Muscle of back (tissue), 13 donors: ENCODE measurements around the gene OSGEP. TPM values are rescaled to one million over a fixed set of nuclear protein-coding genes. Genes with fewer than 3 reads are reported as not detected.

ENCODE experiments used
- DNase-seq, 3 donors: peaks; one replicate each; pipeline versions ENCODE4 v3.0.0 to v3.0.0-alpha.2; 2013
- long read RNA-seq, 9 donors: transcript quantifications; one replicate each; lab custom pipeline, GENCODE V29; 2026
- polyA plus RNA-seq, 10 donors: library from polyadenylated mRNA; unstranded; fragments of 120-200 nt; gene quantifications; one replicate each; pipeline ENCODE4 v1.2.1, GENCODE V29; 2013; ENCODE audit not compliant: insufficient read length in 10 of 10

The OSGEP gene
- polyA plus RNA-seq = 10 to 100 TPM; 24.8 to 50.0 (median 32.4) TPM
- long read RNA-seq, donor 1, partial matches to known transcripts = 0 of 4 reads
- long read RNA-seq, donor 1, other reads (novel, unspliced or antisense) = 0 of 4 reads
- long read RNA-seq, donor 2, partial matches to known transcripts = 0 of 5 reads
- long read RNA-seq, donor 2, other reads (novel, unspliced or antisense) = 0 of 5 reads
- long read RNA-seq, donor 3 = 0 reads
- long read RNA-seq, donor 4, partial matches to known transcripts = 0 of 3 reads
- long read RNA-seq, donor 4, other reads (novel, unspliced or antisense) = 0 of 3 reads
- long read RNA-seq, donor 5, transcript OSGEP-201 (11 exons, 2,002 nt) = major isoform, 8 of 9 reads
- long read RNA-seq, donor 5, partial matches to known transcripts = 0 of 9 reads
- long read RNA-seq, donor 5, other reads (novel, unspliced or antisense) = 0 of 9 reads
- long read RNA-seq, donor 6, transcript OSGEP-201 (11 exons, 2,002 nt) = major isoform, 8 of 14 reads
- long read RNA-seq, donor 6, partial matches to known transcripts = 5 of 14 reads
- long read RNA-seq, donor 6, other reads (novel, unspliced or antisense) = 0 of 14 reads
- long read RNA-seq, donor 7, transcript OSGEP-201 (11 exons, 2,002 nt) = major isoform, 8 of 14 reads
- long read RNA-seq, donor 7, partial matches to known transcripts = 0 of 14 reads
- long read RNA-seq, donor 7, other reads (novel, unspliced or antisense) = 0 of 14 reads
- long read RNA-seq, donor 8, partial matches to known transcripts = 0 of 5 reads
- long read RNA-seq, donor 8, other reads (novel, unspliced or antisense) = 0 of 5 reads
- long read RNA-seq, donor 9 = 0 reads

DNA sequence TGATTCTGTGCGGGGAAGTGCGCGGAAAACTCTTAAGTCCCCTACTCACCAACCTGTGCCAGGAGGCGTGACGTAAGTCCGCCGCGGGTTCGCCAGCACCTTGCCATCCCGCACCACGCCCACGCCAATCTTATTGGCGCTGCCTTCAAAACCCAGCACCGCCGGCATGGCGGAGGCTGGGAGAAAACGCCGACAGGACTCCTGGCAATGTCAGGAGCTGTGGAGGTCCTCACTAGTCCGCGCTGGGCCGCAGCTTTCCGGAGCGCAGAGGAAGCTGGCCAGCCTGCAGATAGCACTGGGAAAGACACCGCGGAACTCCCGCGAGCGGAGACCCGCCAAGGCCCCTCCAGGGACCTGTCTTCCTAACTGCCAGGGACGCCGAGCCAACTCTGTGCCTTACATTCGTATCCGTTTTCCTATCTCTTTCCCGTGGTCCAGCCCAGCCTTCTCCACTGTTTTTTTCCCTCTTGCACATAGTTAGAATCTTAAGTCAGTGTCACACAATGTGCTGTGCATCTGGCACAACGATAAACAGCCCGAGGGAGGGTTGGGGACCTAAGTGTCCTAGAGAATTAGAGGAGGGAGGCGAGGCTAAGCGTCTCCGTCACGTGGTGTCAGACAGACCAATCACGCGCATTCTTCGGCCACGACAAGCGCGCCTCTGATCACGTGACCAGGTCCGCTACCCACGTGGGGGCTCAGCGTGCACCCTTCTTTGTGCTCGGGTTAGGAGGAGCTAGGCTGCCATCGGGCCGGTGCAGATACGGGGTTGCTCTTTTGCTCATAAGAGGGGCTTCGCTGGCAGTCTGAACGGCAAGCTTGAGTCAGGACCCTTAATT is at the start of gene OSGEP, which contains the start of gene APEX1:
OSGEP (minus strand) TSS at position 297 of the 839 bp plus-strand sequence; CDS start at position 168, 129 bp downstream.
APEX1 (plus strand) TSS at position 711 of the 839 bp plus-strand sequence. CDS start 420 bp downstream, outside the sequence.
- peak; percentile 98 to 99 (median 99) for DNase-seq

DNA sequence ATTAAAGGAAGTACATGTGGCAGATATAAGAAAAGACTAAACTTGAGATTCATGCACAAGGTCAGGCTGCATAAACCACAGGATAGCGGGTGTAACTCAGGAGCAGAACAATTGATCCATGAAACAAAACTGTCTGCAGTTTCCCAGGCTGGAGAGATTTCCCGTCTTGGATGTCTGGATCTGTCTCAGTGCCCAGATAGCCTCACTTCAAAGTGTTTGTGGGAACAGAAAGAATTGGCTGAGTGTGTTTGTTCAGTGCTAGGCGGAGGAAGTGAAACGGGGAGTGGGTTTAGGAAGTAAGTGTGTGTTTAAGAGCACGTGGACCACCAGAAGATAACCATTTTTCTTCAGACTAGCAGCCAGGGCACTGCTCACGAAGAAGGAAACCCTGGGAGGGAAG is 49.3 kb upstream of the OSGEP start:
- peak in 1 of 3 donors; percentile 35 for DNase-seq

DNA sequence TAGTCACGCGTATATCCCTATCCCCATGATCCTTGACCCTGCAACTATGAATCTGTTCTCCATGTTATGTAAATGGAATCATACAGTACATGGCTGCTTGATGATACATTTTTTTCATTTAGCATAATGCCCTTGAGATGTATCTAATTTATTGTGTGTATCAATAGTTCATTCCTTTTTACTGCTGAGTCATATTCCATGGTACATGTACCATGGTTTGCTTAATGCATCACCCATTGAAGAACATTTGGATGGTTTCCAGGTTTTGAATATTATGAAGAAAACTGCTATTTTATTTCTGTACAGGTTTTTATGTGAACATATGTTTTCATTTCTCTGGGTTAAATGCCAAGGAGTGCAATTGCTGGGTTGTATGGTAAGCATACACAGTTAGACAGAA is 46.7 kb upstream of the OSGEP start:
- DNase-seq = no peak

DNA sequence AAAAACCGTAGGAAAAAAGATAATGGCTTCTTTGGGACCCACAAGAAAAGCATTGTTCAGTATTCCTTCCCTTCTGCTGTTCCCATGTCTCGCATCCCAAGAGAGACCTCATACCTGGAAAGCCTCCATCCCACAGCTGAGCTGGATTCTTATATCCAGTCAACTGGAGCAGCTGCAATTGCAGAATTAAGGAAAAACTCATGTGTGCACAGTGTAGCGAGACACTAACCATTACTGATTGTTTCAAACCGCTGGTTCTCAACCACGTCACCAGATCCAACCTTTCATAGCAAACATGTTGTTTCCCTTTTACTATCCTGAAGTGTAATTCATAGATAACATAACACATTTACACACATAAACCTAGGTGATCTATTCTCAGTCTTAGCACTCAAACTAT is 45.3 kb upstream of the OSGEP start:
- no peak for DNase-seq

DNA sequence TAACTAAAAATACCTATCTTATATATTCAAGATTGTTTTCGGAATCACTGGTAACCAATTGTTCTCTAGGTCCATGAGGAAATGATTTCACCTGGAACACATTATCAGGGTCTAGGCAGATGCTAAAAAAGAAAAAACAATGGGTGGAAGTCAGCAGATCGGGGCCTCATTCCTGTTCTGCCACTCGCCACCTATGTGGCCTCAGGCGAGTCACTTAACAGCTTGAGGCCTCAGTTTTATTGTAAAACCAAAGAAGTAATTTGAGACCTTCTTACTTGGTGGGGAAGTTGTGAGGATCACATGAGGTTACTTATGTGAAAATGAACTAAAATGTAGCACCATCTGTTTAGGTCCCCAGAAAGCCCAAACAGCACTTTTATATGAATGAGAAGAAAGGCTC is 44.5 kb upstream of the OSGEP start:
- no peak for DNase-seq

DNA sequence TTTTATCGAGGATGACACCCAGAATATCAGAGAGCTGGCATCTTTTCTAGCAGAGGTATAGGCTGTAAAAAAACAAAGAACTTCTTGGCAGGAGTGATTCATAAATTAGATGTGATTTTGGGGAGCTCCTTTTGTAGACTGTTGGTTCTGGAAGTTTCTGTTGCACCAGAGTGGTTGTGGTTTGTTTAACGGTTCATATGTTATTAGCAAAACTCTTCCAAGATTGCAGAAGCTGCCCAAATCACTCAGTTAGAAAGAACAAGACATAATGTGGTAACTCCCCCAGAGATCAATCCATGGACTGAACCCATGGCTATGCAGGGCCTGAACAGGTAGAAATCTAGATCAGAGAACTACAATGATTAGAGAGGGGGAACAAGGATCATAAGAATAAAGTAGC is 44.0 kb upstream of the OSGEP start:
- DNase-seq = no peak

DNA sequence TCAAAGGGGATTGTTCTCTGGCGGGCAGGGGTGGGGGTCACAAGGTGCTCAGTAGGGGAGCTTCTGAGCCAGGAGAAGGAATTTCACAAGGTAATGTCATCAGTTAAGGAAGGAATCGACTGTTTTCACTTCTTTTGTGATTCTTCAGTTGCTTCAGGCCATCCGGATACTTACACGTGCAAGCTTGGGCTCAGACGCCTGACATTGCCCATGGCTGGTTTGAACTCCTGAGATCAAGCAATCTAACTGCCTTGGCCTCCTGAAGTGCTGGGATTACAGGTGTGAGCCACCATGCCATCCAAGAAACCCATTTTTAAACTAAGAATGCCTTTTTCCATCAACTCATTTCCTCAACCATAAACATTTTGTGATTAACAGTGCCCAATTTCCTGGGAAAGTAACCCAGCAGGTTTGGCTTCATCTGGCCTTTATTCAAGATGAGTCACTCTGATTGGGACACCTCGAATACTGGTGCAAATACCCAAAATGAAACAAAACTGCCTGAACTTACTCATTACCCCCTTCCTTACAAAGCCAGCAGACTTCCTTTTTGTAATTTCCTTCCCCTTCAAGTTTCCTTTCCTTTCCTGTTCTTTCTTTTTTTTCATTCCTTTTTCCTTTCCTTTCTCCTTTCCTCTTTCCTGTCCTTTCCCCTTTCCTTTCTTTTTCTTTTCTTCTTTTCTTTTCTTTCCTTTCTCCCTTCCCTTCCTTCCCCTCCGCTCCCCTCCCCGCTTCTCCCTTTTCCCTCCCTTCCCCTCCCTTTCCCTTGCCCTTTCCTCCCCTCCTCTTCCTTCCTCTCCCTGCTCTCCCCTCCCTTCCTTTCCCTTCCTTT is 40.5 kb upstream of the OSGEP start:
- no peak for DNase-seq

DNA sequence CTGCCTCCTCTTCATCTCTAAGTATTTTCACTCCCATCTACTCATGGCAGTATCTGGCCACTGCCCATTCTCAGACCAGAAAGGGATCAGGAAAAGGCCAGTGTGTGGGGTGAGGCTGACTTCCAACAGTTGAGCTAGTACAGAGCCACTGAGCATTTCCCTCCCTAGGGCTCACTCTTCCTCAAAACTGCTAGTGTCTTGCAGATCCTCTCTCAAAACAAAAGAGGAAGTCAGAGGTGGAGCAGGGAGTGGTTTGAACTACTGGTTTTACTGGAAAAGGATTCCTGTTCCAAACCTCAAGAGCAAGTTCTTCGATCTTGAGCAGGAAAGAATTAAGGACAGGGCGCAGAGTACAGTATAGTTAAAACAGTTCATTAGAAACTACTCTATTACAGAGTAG is 39.0 kb upstream of the OSGEP start:
- peak in 1 of 3 donors; percentile 13 for DNase-seq

DNA sequence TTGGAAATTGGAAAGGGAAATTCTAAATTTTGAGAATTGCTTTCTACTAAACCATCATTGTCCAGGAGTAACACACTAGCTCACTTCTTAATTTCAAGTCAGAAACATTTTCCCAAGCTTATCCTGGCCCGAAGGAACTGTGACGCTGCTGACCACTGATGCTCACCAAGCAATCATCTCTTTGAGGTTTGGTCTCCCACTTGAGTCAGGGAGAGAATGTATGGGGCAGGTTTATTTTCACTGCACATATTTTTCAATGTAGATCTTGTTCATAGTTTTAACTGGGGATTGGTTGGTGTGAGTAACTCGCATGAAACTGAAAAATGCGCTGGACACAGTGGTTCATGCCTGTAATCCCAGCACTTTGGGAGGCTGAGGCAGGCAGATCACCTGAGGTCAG is 37.9 kb upstream of the OSGEP start:
- DNase-seq = no peak

DNA sequence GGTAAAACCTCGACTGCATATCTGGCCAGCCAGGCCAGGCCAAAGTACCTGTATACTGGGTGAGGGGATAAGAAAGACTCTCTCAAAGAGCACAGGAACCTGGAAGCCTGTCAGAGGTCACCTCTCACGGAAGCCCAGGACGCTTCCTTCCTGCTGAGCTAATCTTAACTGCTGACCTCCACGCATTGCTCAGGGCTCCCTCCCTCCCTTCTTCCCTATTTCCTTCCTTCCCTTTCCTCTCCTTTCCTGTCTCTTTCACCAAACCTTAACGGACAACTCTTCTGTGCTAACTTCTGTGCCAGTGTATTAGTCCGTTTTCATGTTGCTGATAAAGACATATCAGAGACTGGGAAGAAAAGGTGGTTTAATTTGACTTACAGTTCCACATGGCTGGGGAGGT is 36.0 kb upstream of the OSGEP start:
- DNase-seq = no peak

DNA sequence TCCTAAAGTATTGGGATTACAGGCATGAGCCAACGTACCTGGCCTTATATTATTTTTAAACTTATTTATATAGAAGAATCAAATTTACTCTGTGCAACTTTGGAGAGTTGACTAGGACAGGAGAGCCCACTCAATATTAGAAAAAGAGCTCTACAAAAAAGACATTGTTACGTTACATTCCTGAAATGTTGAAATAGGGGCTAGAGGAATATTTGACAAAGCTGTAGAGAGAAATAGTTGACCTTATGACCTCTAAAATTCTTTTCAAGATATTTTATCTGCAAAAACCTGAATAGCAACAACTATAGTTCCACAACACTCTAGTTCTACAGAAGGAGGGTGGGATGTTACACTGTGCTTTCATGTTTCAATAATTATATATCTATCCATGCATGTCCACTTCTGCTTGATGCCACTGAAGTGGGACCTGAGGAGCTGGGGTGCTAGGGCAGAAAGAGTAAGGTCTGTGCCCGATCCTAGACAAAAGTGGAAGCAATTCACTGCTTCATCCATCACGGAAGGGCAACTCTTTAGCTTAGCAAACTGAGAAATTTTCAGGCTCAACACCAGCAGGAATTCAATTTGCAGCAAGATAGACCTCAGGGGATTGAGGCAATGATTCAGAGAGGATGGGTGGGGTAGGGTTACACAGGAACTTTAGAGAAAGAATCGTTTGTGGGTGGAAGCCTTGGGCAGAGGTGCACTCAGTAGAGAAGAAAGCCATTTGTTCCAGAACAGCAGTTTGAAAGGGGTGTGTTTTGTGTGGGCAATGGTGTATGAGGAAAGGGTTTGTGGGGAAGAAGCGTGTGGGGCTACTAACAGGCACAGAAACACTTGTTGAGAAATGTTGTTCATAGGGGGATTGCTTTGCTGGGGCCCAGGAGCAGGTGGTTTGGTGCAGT is 34.7 kb upstream of the OSGEP start:
- DNase-seq = no peak

DNA sequence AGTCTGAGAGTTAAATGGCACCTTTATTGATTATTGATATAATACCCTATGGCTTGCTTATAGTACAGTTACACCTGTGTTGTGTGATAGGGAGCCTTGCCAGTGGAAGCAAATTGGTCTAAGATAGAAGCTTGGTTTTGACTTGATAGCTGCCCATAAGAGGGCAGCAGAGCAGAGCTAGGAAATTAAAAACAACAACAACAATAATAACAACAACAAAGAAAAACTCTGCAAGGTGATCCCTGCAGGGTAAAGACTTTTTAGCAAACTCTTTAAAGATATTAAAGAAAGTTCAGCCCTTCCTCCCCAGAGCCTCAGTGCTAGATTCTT is 32.7 kb upstream of the OSGEP start:
- no peak for DNase-seq

DNA sequence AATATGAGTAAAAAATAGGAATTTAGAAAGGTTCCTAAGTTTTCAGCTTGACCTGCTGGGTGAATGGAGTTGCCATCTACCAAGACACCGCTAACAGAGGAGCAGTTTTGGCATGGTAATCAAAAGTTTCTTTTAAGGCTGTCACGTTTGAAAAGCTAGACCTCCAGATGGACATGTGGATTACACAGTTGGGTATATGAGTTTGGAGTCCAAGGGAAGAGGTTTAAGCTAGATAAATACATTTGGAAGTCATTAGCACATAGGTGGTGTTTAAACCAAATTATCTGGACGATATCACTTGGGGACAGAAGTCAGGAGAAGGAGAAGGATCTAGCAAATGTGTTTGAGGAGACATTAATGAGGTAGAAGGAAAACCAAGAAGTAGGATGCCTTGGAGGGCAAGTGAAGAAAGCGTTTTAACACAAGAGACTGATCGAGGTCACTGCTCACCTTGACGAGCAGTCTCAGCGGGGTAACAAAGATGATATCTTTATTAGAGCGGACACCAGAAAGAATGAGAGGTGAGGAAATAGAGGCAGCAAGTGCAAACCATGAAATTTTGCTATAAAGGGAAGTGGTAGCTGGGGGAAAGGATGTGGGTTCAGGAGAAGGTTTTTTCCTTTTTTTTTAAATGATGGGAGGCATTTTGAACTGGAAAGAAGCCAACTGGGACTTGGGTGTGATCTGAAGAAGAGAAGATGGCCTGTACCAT is 32.2 kb upstream of the OSGEP start:
- no peak for DNase-seq

DNA sequence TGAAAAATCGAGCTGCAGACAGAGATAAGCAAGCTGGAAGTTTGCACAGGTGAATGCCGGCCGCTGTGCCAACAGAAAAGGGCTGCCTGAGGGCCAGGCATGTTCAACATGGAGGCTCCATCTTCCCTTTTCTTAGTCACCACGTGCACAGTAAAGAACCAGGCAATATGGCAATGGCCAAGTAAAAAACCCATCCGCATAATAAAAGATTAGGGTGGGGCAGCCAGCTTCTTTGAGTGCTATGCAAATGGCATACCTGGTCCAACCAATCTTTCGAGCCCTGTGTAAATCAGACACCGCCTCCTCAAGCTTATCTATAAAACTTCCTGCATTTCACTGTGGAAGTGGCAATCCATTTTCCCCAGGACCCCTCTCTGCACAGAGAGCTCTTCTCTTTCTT is 31.3 kb upstream of the OSGEP start:
- DNase-seq = no peak

DNA sequence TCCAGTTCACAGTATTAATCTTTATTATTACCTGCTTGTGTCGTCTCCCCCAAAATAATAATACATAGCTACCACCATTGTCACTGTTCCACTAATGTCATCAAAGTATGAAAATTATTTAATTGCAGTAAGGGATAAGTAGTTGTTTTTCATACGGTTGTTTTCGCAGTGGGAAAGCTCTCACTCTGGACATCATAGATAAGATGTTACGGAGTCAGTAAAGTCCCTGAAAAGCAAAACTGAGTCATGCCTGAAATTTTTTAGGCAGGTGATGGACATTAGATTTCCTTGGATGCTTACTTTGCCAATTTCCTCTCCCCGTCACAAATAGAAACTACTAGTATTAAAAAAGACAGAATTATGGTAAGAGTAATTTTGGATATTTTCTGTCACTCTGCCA is 27.8 kb upstream of the OSGEP start:
- no peak for DNase-seq

DNA sequence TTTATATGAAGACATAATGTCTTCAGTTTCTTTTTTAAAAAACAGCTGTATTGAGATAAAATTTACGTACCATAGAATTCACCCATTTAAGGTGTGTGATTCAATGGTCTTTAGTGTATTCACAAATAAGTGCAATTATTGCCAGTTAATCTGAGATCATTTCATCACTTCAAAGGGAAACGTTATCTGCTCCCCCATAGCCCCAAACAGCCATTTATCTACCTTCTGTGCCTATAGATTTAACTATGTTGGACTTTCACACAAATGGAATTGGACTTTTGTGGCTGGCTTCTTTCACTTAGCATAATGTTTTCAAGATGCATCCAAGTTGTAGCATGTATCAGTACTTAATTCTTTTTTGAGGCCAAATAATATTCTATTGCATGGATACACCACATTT is 24.3 kb upstream of the OSGEP start:
- DNase-seq = no peak

DNA sequence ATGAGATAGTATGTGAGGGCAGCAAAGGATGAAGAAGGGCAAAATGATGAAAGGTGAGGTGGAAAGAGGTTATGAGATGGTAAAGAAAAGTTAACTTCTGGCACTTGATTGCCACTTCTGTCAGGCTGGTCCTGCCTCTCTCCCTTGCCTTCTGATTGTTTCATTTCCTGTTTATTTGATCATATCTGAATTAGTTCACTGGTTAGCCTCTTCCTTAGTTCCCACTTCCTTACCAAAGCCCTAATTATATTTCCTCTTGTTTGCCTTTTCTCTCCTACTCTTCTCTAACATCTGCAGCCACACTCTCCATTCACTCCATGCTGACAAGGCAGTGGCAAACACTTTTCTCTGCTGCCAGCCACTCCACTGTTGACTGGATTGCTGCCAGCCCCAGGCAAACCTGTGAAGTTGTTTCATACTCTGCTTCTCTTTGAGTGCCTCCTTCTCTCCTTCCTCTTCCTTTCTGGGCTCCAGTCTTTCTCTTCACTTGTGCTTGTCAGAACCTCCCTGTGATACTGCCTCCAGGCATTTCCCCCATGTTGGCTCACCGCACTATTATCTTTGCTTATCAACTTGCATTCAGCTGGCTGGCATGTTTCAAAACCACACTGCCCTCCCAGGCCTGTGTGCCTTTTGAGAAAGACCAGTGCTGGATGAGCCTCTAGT is 22.7 kb upstream of the OSGEP start:
- no peak for DNase-seq

DNA sequence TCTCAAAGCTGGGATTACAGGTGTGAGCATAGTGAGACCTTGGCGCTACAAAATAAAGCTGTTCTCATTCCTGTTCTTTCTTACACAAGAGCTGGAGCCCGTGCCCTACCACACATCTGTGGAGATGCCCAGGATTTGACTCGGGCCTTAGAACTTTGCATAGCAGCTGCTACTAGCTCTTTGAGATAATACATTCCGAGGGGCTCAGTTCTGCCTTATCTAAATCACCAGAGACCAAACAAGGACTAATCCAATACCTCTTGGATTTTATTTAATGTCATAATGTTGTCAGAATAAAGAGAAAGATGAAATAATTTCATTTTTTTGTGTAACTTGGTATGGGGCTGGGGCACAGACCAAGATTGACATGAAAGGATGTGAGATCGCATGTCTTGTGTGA is 22.2 kb upstream of the OSGEP start:
- no peak for DNase-seq
